Raji (cell line): ENCODE results near the gene SERPINA9.

Experiments
- POLR2A ChIP-seq: IDR thresholded peaks from 2 replicates; pipeline ENCODE4 v1.6.1; 2011; ENCODE audit warnings: low read depth, low read length, control low read depth; ENCODE audit not compliant: insufficient read depth

SERPINA9 gene

DNA sequence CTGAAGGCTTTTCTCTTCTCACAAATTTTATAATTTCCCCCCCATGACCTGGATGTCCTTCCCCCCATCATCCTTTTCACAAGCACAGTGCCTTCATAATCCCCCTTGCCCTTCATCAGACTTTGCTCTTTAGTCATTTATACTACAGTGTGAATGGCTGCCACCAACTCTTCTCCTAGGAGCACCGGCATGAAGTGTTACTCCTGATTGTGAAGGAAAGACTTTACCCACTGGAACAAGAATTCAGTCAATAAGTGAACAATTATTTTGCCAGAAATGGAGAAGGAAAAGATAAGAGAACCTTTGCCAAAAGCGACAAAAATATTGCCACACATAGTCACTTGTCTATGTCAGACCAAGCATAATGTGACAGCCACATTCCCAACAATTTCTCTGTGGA is 5.0 kb downstream of the SERPINA9 start:
- no peak for TF ChIP-seq POLR2A

DNA sequence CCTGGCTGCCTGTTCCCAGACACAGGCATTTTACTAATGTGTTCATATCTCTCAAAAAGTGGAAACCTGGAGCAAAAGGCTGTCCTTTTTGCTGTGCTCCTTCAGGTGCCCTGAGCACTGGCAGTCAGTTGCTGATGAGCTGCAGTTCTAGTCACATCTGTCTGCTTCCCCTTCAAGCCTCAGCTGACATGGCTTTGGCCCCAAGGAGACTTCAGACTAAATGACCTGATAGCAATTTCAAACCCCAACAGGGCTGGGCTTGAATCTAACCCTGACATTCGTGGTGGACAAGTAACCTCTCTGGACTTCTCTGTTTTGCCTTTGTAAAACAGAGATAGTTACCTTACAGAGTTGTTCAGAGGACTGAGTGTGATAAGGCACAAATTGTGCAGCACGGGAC is 5.7 kb downstream of the SERPINA9 start:
- no peak for TF ChIP-seq POLR2A

- TF ChIP-seq POLR2A: no peak
Observed at GRCh38 chr14:94469261-94469660, 6.7 kb downstream of the SERPINA9 start.

DNA sequence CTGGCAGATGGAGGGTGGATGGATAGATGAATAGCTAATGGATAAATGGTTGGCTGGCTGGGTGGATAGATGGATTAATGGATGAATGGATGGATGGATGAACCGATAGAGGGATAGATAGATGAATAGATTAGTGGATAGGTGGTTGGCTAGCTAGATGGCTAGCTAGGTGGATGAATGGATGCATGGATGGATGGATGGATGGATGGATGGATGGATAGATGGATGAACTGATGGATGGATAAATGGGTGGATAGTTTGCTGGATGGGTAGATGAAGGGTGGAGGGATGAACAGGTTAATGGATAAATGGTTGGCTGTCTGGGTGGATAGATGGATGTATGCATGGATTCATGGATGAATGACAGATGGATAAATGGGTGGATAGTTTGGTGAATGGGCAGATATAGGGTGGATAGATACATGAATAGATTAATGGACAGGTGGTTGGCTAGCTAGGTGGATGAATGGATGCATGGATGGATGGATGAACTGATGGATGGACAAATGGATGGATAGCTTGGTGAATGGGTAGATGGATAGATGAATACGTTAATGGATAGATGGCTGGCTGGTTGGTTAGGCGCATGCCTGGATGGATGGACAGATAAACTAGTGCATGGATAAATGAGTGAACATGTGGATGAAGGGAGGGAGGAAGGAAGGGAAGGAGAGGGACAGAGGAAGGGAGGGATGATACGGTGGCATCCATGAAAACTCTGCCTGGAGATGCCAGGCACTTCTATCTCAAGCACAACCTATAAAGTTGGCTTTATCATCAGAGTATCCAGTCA is 8.1 kb downstream of the SERPINA9 start:
- TF ChIP-seq POLR2A: no peak

DNA sequence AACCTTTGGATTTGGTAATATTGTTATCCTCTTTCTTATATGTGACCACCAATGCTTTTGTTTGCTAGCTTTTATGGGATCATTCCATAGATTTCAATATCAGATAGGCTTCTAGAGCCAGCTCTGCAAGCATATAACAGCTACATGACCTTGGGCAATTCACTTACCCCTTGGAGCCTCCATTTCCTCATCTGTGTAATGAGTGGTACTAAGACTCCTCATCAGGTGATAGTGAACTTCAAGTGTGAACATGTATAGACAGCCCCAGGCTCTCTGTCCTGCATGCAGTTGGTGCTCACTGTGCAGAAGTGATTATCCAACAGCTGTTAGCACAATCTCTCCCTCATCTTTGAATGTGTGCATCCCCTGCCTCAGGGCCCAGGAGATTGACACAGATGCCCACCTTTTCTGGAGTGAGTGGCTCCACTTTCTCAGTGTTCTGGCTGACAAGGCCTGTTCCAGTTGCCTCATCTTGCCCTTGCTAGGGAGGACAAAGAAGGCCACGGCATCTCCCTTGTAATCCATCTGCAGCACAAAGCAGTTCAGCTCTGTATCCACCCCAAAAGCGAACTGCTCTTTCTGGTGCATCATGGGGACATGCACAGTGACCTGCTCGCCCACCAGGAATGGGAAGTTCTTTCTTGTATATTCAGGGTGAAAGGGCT is 9.2 kb downstream of the SERPINA9 start:
- no peak for TF ChIP-seq POLR2A

DNA sequence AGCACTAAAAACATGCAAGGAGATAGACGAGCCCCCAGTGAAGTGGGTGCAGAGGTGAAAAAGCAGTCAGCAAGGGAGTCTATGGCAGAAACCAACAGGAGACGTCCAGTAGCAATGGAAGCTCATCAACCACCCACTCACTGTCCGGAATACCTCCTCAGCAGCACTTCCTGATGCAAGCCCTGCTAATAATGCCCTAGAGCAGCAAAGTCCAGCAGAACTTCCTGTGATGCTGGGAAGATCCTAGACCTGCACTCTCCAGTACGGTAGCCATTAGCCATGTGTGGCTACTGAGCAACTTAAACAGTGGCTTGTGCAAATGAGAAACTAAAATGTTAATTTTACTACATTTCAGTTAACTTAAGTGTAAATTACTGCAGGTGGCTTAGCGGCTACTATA is 11.0 kb downstream of the SERPINA9 start:
- no peak for TF ChIP-seq POLR2A

DNA sequence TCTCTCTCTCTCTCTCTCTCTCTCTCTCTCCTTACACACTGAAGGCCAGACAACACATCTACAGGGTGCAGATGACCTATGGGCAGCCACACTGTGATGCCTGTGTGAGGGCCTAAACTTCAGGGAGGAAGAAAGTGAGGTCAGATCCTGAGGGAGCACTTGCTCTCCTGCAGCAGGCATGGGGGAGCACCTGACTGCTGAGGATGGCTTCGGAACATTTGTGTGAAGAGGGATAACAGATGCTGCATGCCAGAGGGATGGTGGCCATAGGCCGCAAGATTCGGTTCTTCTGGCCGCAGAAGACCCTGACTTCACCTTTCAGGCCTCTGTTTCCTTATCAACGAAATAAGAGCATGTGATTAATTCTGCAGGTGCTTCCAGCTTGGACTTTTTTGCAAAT is 11.7 kb downstream of the SERPINA9 start:
- no peak for TF ChIP-seq POLR2A

GRCh38 chr14:94462763-94463572 is 13.0 kb downstream of the SERPINA9 start:
- 0 out of 2 replicates have a peak, but pooled peaks have one; percentile 3 for TF ChIP-seq POLR2A

DNA sequence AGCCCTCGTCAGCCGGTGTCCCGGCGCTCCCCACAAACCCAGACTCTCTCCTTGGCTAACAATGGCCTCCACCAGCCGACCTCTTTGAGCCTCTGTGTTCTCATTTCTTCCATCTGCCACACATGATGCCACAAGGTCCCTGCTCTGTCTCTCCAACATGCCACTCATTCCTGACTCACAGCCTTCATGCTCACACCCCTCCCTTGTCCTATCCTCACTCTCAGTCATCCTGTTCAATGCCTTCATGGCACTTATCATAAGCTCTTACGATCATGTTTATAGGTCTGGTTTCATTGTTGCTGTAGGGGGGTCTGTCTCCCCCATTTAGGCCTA is 13.8 kb downstream of the SERPINA9 start:
- TF ChIP-seq POLR2A: peak; percentile 29

DNA sequence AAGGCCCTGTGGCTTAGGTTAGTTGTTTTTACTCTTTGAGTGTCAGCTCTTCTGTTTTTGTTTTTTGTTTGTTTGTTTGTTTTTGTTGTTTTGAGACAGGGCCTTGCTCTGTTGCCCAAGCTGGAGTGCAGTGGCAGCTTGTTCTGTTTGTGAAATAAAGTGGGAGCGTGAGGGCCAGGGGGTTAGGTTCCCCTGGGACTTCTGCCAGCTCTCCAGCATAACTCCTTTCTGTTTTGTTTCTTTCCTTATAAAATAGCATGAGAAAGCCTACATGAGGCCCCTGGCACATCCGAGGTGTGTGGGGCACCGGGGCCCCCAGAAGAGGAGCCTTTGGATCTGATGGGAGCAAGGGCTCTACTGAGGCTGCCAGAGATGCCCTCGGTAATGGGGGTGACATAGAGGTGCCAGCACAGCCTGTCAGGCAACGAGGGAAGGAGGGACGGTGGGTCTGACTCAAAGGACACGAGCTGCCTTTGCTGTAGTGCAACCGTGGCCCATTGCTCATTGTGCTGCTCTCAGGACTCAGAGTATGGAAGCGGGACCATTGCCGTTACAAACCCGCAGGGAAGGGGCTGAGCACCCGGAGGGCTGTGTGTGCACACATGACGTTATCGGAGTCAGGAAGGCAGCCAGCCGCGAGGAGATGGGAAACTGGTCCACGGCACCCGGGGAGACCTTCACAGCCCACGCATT is 14.3 kb downstream of the SERPINA9 start:
- TF ChIP-seq POLR2A: peak; percentile 46

- TF ChIP-seq POLR2A: peak; percentile 40; the same call in 1 of the 2 replicates
Observed at GRCh38 chr14:94460631-94461416, 15.2 kb downstream of the SERPINA9 start.

DNA sequence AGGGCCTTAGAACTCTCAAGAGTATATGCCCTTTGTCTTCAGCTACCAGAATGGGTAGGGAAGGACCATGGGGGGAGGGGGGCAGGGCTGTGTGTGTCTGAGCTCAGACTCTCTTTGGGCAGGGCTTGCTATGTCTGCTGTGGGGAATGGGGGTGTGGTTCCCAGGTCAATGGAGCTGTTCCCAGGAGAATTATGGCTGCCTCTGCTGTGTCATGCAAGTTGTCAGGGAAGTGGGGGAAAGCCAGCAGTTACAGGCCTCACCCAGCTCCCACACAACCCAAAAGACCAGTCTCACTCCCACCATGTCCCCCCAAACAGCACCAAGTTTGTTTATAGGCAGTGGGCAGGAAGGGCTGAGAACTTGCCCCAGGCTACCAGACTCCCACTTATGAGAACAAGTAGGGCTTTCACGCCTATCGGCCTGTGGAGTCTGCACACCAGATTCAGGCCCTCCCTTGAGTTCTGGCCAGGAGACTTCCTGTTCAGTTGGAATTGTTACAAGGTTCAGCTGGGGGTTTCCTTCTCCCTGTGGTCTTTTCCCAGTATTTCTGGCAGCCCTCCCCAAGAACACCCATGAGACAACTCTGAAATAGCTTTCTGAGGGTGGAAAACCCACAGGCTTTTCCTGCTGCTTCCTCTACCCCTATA is 17.3 kb downstream of the SERPINA9 start:
- TF ChIP-seq POLR2A: no peak

DNA sequence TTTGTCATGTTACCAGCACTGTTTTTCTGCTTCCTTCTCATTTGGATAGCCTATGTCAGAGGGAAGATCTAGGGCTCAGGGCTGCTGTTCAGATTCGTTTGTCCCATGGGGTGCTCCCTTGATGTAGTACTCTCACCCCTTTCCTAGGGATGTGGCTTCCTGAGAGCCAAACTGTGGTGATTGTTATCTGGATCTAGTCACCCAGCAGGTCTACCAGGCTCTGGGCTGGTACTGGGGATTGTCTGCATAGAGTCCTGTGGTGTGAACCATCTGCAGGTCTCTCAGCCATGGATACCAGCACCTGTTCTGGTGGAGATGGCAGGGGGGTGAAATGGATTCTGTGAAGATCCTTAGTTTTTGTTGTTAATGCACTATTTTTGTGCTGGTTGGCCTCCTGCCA is 17.9 kb downstream of the SERPINA9 start:
- no peak for TF ChIP-seq POLR2A

GRCh38 chr14:94455928-94456327 is 20.1 kb downstream of the SERPINA9 start:
- no peak for TF ChIP-seq POLR2A
